Right lobe of liver (tissue), 4 donors: ENCODE data around the gene CUL3.

Experiments
- POLR2A ChIP-seq: fragments of 450-650 bp; IDR thresholded peaks from one replicate; pipeline ENCODE4 v1.6.1; 2017; ENCODE audit warnings: antibody characterized with exemption, mild to moderate bottlenecking
- TF ChIP-seq, protein P1 (sequence below), 4 donors: fragments of 200-600 bp in 3 of 4; fragments of 450-650 bp in 1 of 4; IDR thresholded peaks; one replicate each; pipeline versions ENCODE4 v1.5.1 to v1.8.0; 2016 to 2022; ENCODE audit warnings: antibody characterized with exemption in 4 of 4, mild to moderate bottlenecking in 2 of 4
- donor health status: DM: no; HTN: no; CAD: no.
- donor health status: DM: no; HTN: no; CAD: no.
- donor health status: DM: no; HTN: yes; CAD: no.

DNA sequence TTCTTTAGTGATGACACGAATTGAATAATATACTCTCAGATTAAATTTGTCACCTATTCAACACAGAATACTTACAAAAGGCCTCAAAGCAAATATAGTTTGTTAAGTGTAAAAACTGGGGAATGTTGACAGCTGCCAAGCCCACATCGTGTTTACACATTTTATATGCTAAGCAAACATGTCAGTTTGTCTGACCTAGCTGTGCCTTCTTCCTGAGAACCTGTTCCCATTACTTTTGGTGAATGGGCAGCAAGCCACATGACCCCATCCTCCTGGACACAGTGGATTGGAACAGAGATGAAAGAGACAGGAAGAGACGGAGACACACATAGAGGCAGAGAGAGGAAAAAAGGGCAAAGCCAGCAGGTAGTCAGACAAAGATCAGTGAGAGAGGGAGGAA is 22.9 kb upstream of the CUL3 start:
- no peak for TF ChIP-seq POLR2A
- TF ChIP-seq, protein P1, sequence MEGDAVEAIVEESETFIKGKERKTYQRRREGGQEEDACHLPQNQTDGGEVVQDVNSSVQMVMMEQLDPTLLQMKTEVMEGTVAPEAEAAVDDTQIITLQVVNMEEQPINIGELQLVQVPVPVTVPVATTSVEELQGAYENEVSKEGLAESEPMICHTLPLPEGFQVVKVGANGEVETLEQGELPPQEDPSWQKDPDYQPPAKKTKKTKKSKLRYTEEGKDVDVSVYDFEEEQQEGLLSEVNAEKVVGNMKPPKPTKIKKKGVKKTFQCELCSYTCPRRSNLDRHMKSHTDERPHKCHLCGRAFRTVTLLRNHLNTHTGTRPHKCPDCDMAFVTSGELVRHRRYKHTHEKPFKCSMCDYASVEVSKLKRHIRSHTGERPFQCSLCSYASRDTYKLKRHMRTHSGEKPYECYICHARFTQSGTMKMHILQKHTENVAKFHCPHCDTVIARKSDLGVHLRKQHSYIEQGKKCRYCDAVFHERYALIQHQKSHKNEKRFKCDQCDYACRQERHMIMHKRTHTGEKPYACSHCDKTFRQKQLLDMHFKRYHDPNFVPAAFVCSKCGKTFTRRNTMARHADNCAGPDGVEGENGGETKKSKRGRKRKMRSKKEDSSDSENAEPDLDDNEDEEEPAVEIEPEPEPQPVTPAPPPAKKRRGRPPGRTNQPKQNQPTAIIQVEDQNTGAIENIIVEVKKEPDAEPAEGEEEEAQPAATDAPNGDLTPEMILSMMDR (IDR thresholded peaks at IDR 0.05), result no peak
